ENCODE results near the gene RUNX3. TPM values are rescaled to one million over a fixed set of nuclear protein-coding genes. Genes with fewer than 3 reads are reported as not detected.

The RUNX3 gene
- total RNA-seq, 1 experiment from 2014 or later = 0.28 TPM

GRCh38 chr1:24849672-24850295 is 80.3 kb downstream of the RUNX3 start:
- peak overlapping the region; percentile 66 for H3K4me3 Mint-ChIP-seq (ENCODE audit: low read depth, unreplicated experiment)

More at GRCh38 chr1:24849672-24850295, 80.3 kb downstream of the RUNX3 start:
- peaks cover 21% of the 10 kb centered on the region for H3K36me3 Mint-ChIP-seq (ENCODE audit: insufficient read depth, unreplicated experiment)
- H3K9me3 Mint-ChIP-seq (ENCODE audit: low read depth, unreplicated experiment) = no peaks in the 10 kb centered on the region
- intact Hi-C loops (cut with micrococcal nuclease; ENCODE audit: unreplicated experiment) = loop anchor here (5.0 kb wide), 1 partner anchor 358 kb away; no protein-coding TSS in a partner anchor
- CTCF ChIA-PET = interaction anchor here (0.7 to 1.0 kb wide), 2 partner anchors 13 to 250 kb away, joined by 3 read pairs; no protein-coding TSS in a partner anchor
- no peaks in the 10 kb centered on the region for H3K4me1 Mint-ChIP-seq (ENCODE audit: low read depth, unreplicated experiment)
- H3K27me3 Mint-ChIP-seq (ENCODE audit: unreplicated experiment) = no peaks in the 10 kb centered on the region
- TF ChIP-seq CTCF (IDR thresholded peaks at IDR 0.05; ENCODE audit: unreplicated experiment) = no peak
- BruUV-seq (replicated peaks) = no TSS peak
- DNase-seq = peak; percentile 32
- no peak overlapping the region for H3K27ac Mint-ChIP-seq (ENCODE audit: unreplicated experiment)

Small RNA genes lying within 50 kb of the gene (microRNA-seq; reads per million reads assigned to microRNA genes)
- not detected for gene MIR6731

Other genes with a start within 250 kb of the RUNX3 start
- gene CLIC4, start 184.8 kb downstream of the RUNX3 start, total RNA-seq (2022) = 45.2 and 62.7 TPM in 2 replicates